Right lobe of liver (tissue), 6 donors: Measurements from ENCODE around the gene FGD2. TPM values are rescaled to one million over a fixed set of nuclear protein-coding genes. Genes with fewer than 3 reads are reported as not detected.

Experiments
- ATAC-seq, 4 donors: fragments of 200-7000 bp; cut with Tn5 transposase; one replicate each; pipeline ENCODE4 v1.9.1; 2020; ENCODE audit warnings: mild to moderate bottlenecking in 4 of 4, moderate library complexity in 4 of 4
- DNase-seq, 3 donors: peaks; one replicate each; pipeline ENCODE4 v3.0.0-alpha.2; 2020
- H3K27ac ChIP-seq, 3 donors: fragments of 200-600 bp; one replicate each; pipeline ENCODE4 v1.8.0; 2022
- H3K27me3 ChIP-seq, 2 donors: fragments of 200-600 bp; one replicate each; pipeline ENCODE4 v1.8.0; 2022
- H3K36me3 ChIP-seq, 4 donors: fragments of 200-600 bp; sonication (generic) in 1 of 4; one replicate each; pipeline versions ENCODE4 v1.5.1 to v1.8.0; 2017 to 2022; ENCODE audit warnings: control low read depth in 1 of 4
- H3K4me1 ChIP-seq, 4 donors: fragments of 200-600 bp; sonication (generic) in 1 of 4; one replicate each; pipeline versions ENCODE4 v1.5.1 to v1.8.0; 2017 to 2022; ENCODE audit warnings: control low read depth in 1 of 4
- H3K4me3 ChIP-seq, 3 donors: fragments of 200-600 bp; one replicate each; pipeline ENCODE4 v1.8.0; 2022
- H3K9me3 ChIP-seq, 4 donors: fragments of 200-600 bp; sonication (generic) in 1 of 4; one replicate each; pipeline versions ENCODE4 v1.5.1 to v1.8.0; 2017 to 2022; ENCODE audit warnings: control low read depth in 1 of 4
- CTCF ChIP-seq, 4 donors: fragments of 200-600 bp in 3 of 4; fragments of 450-650 bp in 1 of 4; IDR thresholded peaks; one replicate each; pipeline versions ENCODE4 v1.5.1 to v1.8.0; 2016 to 2022; ENCODE audit warnings: antibody characterized with exemption in 4 of 4, mild to moderate bottlenecking in 2 of 4
- POLR2A ChIP-seq: fragments of 450-650 bp; IDR thresholded peaks from one replicate; pipeline ENCODE4 v1.6.1; 2017; ENCODE audit warnings: antibody characterized with exemption, mild to moderate bottlenecking
- WGBS: methylation state at CpG from one replicate; pipeline ENCODE4 v1.1.6; 2018; ENCODE audit warnings: low coverage, low lambda C conversion rate; ENCODE audit not compliant: insufficient coverage; ENCODE audit errors: missing lambda C conversion rate; 5-methylcytosine and 5-hydroxymethylcytosine counted together
- intact Hi-C, 2 donors: fragments of 100-400 bp; cut with DNase I; formaldehyde crosslinking; loops; one replicate each; pipeline versions ENCODE4 v1.11.2 to v1.14.1; 2022
- total RNA-seq, 6 experiments: library from RNA; depleted of rRNA in 2 of 6; stranded (reverse); fragments of >200 nt in 2 of 6; fragmentation: NEBNext Ultra II Directional in 3 of 6; extraction: Animal tissue kit (Norgen Biotek cat#: 25700) in 3 of 6; gene quantifications; one replicate each; pipeline versions ENCODE4 v1.1.0 to v1.2.4, GENCODE V29; 2016 to 2023
- donor health status: DM: no; HTN: yes; CAD: no.
- donor health status: DM: no; HTN: no; CAD: no.
- donor health status: DM: no; HTN: no; CAD: no.
- donor health status: DM: no; HTN: yes; CAD: no.
- donor health status: DM: no; HTN: yes; CAD: no.

The FGD2 gene
- total RNA-seq, 6 experiments from 2014 or later, result 6.6 to 15.6 (median 9.6) TPM

GRCh38 chr6:37021356-37022129 lies 16.1 kb downstream of the FGD2 start:
- WGBS, result 50% methylated on average over 2 of the region's 14 CpGs
- TF ChIP-seq POLR2A, result no peak
- peak in 3 of 4 donors; percentile 6 to 37 (median 30) for TF ChIP-seq CTCF (IDR thresholded peaks at IDR 0.05)
- intact Hi-C loops, result loop anchor here in 1 of 2 donors (10.0 kb wide), 1 partner anchor 183 kb away; no protein-coding TSS in a partner anchor
- Histone ChIP-seq H3K27me3 (no peaks in the 10 kb centered on the region), H3K4me1 (peaks cover 0 to 48% (median 19%) of the 10 kb centered on the region in 4 donors), H3K9me3 (no peaks in the 10 kb centered on the region), H3K4me3 (no peak overlapping the region), H3K36me3 (no peaks in the 10 kb centered on the region), H3K27ac (no peak overlapping the region)
- ATAC-seq (no peak), DNase-seq (no peak)

GRCh38 chr6:37022135-37022863 lies 16.8 kb downstream of the FGD2 start:
- intact Hi-C loops, result loop anchor here in 1 of 2 donors (10.0 kb wide), 1 partner anchor 183 kb away; no protein-coding TSS in a partner anchor
- H3K4me1 ChIP-seq, result peaks cover 0 to 48% (median 19%) of the 10 kb centered on the region in 4 donors
- H3K27ac ChIP-seq, result peak overlapping the region in 2 of 3 donors; percentile 64 to 70
- WGBS, result 89% methylated on average over 2 of the region's 17 CpGs
- no peaks in the 10 kb centered on the region for H3K27me3 ChIP-seq
- H3K36me3 ChIP-seq, result no peaks in the 10 kb centered on the region
- TF ChIP-seq POLR2A, result no peak
- no peak for TF ChIP-seq CTCF (IDR thresholded peaks at IDR 0.05)
- no peaks in the 10 kb centered on the region for H3K9me3 ChIP-seq
- ATAC-seq (no peak), DNase-seq (no peak)
- H3K4me3 ChIP-seq, result no peak overlapping the region

GRCh38 chr6:37024656-37025337 lies 19.3 kb downstream of the FGD2 start:
- no peaks in the 10 kb centered on the region for H3K27me3 ChIP-seq
- no peaks in the 10 kb centered on the region for H3K36me3 ChIP-seq
- intact Hi-C loops, result loop anchor here in 1 of 2 donors (10.0 kb wide), 1 partner anchor 180 kb away; no protein-coding TSS in a partner anchor
- H3K9me3 ChIP-seq, result no peaks in the 10 kb centered on the region
- H3K27ac ChIP-seq, result peak overlapping the region; percentile 53 to 70 (median 64)
- ATAC-seq, result peak in 2 of 4 donors; percentile 30 to 59
- WGBS, result 14% methylated on average over 6 of the region's 15 CpGs
- H3K4me1 ChIP-seq, result peaks cover 0 to 29% (median 11%) of the 10 kb centered on the region in 4 donors
- no peak for TF ChIP-seq CTCF (IDR thresholded peaks at IDR 0.05)
- TF ChIP-seq POLR2A, result no peak
- peak in 1 of 3 donors; percentile 70 for DNase-seq
- no peak overlapping the region for H3K4me3 ChIP-seq
